NCI-H128 (cell line): ENCODE results near the gene IL17B.

Source experiments
- DNase-seq: peaks from one replicate; lab custom pipeline; 2025; ENCODE audit not compliant: unreplicated experiment; lab: John Stamatoyannopoulos, UW

The IL17B gene

GRCh38 chr5:149360272-149360671, 18.8 kb downstream of the IL17B start:
- no peak for DNase-seq

GRCh38 chr5:149358868-149359495, 20.1 kb downstream of the IL17B start:
- DNase-seq = no peak

GRCh38 chr5:149358294-149358651, 20.8 kb downstream of the IL17B start:
- no peak for DNase-seq

- DNase-seq = peak; percentile 89
These were observed 21.5 kb downstream of the IL17B start, which contains the start of gene PCYOX1L for GRCh38 chr5:149357370-149358293. Gene PCYOX1L, plus strand, starts transcription at chr5:149358046. Its CDS starts 23 bp downstream, at chr5:149358069.

GRCh38 chr5:149356391-149356790, 22.7 kb downstream of the IL17B start:
- no peak for DNase-seq

GRCh38 chr5:149355688-149356087, 23.4 kb downstream of the IL17B start:
- no peak for DNase-seq

GRCh38 chr5:149353911-149354310, 25.2 kb downstream of the IL17B start:
- DNase-seq = no peak

- no peak for DNase-seq
These were observed 26.9 kb downstream of the IL17B start for GRCh38 chr5:149352169-149352568.

GRCh38 chr5:149349382-149349781, 29.7 kb downstream of the IL17B start:
- no peak for DNase-seq

GRCh38 chr5:149348518-149348917, 30.6 kb downstream of the IL17B start:
- no peak for DNase-seq

GRCh38 chr5:149345892-149346222, 33.2 kb downstream of the IL17B start:
- DNase-seq = no peak

- peak; percentile 66 for DNase-seq
These were observed 33.8 kb downstream of the IL17B start, which contains the start of gene GRPEL2 for GRCh38 chr5:149345147-149345891. Gene GRPEL2, plus strand, starts transcription at chr5:149345499. Its CDS starts 41 bp downstream, at chr5:149345540.

GRCh38 chr5:149344151-149344550, 34.9 kb downstream of the IL17B start:
- DNase-seq = no peak

GRCh38 chr5:149341876-149342275, 37.2 kb downstream of the IL17B start:
- no peak for DNase-seq

GRCh38 chr5:149340920-149341319, 38.2 kb downstream of the IL17B start:
- DNase-seq = no peak

GRCh38 chr5:149338364-149338763, 40.7 kb downstream of the IL17B start:
- DNase-seq = no peak

- no peak for DNase-seq
These were observed 41.4 kb downstream of the IL17B start for GRCh38 chr5:149337736-149338135.

- DNase-seq = no peak
These were observed 45.2 kb downstream of the IL17B start for GRCh38 chr5:149333711-149334443.

GRCh38 chr5:149328177-149328576, 50.9 kb downstream of the IL17B start:
- DNase-seq = no peak

- DNase-seq = no peak
These were observed 52.5 kb downstream of the IL17B start for GRCh38 chr5:149326611-149327010.

GRCh38 chr5:149325894-149326293, 53.2 kb downstream of the IL17B start:
- no peak for DNase-seq
